Hematopoietic multipotent progenitor cell (in vitro differentiated cells): ENCODE measurements around the gene GMDS. TPM values are rescaled to one million over a fixed set of nuclear protein-coding genes. Genes with fewer than 3 reads are reported as not detected.
A peak's percentile ranks its signal among the peaks of the same experiment; 100 is the strongest.

Source experiments
- DNase-seq, 3 donors: peaks; one replicate each; pipeline ENCODE4 v3.0.0-alpha.2; 2011 to 2015; ENCODE audit warnings: low read depth in 2 of 3, low spot score in 2 of 3
- total RNA-seq: library from RNA; depleted of rRNA; stranded (reverse); fragments of >200 nt; gene quantifications from one replicate; pipeline ENCODE4 v1.2.3, GENCODE V29; 2012

GMDS gene
- total RNA-seq, 1 donor, result 12.7 TPM

- no peak for DNase-seq
These were observed 601.5 kb downstream of the GMDS start for GRCh38 chr6:1643830-1644445.

- no peak for DNase-seq
These were observed 602.3 kb downstream of the GMDS start for GRCh38 chr6:1643111-1643510.

- no peak for DNase-seq
These were observed 604.0 kb downstream of the GMDS start for GRCh38 chr6:1641343-1641885.

- DNase-seq, result no peak
These were observed 604.9 kb downstream of the GMDS start for GRCh38 chr6:1640476-1640875.

GRCh38 chr6:1639430-1639829 is 606.0 kb downstream of the GMDS start:
- DNase-seq, result no peak

GRCh38 chr6:1636971-1637871 is 608.2 kb downstream of the GMDS start:
- DNase-seq, result peak in 1 of 3 donors; percentile 15

- DNase-seq, result no peak
These were observed 609.1 kb downstream of the GMDS start for GRCh38 chr6:1636272-1636825.

GRCh38 chr6:1635305-1636010 is 609.9 kb downstream of the GMDS start:
- DNase-seq, result no peak

GRCh38 chr6:1634081-1634480 is 611.3 kb downstream of the GMDS start:
- DNase-seq, result no peak

- no peak for DNase-seq
These were observed 611.9 kb downstream of the GMDS start for GRCh38 chr6:1633366-1634021.

GRCh38 chr6:1631251-1631650 is 614.2 kb downstream of the GMDS start:
- DNase-seq, result no peak

- no peak for DNase-seq
These were observed 614.6 kb downstream of the GMDS start for GRCh38 chr6:1630771-1631217.

- no peak for DNase-seq
These were observed 615.1 kb downstream of the GMDS start for GRCh38 chr6:1630212-1630770.

GRCh38 chr6:1629316-1629715 is 616.1 kb downstream of the GMDS start:
- no peak for DNase-seq

- no peak for DNase-seq
These were observed 617.4 kb downstream of the GMDS start for GRCh38 chr6:1627827-1628560.

- DNase-seq, result no peak
These were observed 618.9 kb downstream of the GMDS start for GRCh38 chr6:1626481-1626880.

GRCh38 chr6:1625794-1626435 is 619.5 kb downstream of the GMDS start:
- peak in 1 of 3 donors; percentile 39 for DNase-seq

GRCh38 chr6:1624851-1625781 is 620.3 kb downstream of the GMDS start:
- DNase-seq, result peak in 1 of 3 donors; percentile 54
